ENCODE results near the gene M1AP. TPM values are rescaled to one million over a fixed set of nuclear protein-coding genes. Genes with fewer than 3 reads are reported as not detected.

M1AP gene
- total and polyA plus RNA-seq, 2 of the 8 experiments (the other 6 are each of a cell fraction or from before 2014, with no cell fraction given) = 4.8 TPM

DNA sequence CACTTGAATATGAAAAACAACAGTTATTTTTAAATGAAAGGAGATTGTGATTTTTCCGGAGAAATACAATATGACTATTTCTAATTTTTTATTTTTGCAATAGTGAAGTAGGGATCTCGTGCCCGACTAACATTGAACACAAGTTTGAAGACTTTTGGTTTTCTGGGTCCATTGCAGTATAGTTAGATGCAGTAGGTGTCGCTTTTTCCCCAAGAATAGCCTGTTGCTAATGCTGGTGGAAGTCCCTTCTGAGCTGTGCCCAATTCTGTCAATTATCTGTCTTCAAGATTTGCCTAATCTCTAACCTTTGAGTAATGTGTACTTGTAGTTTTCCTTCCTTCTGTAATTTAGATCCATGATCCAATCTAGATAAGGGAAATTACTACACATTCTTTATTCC lies 42.4 kb upstream of the M1AP start (continued):
- TF ChIP-seq, protein P1, sequence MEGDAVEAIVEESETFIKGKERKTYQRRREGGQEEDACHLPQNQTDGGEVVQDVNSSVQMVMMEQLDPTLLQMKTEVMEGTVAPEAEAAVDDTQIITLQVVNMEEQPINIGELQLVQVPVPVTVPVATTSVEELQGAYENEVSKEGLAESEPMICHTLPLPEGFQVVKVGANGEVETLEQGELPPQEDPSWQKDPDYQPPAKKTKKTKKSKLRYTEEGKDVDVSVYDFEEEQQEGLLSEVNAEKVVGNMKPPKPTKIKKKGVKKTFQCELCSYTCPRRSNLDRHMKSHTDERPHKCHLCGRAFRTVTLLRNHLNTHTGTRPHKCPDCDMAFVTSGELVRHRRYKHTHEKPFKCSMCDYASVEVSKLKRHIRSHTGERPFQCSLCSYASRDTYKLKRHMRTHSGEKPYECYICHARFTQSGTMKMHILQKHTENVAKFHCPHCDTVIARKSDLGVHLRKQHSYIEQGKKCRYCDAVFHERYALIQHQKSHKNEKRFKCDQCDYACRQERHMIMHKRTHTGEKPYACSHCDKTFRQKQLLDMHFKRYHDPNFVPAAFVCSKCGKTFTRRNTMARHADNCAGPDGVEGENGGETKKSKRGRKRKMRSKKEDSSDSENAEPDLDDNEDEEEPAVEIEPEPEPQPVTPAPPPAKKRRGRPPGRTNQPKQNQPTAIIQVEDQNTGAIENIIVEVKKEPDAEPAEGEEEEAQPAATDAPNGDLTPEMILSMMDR (IDR thresholded peaks at IDR 0.05; ENCODE audit: control extremely low read depth in 1 of 3, insufficient read depth in 1 of 3, low read depth in 1 of 3, low read length in 3 of 3) = peak in 2 of 3 experiments; percentile 76 to 82; a peak in 3 of 4 replicates
